Anterior cingulate cortex (tissue), 58 donors: Measurements from ENCODE around the gene CKMT2.
"Not testable (repeated sequence)": the region's sequence is repeated elsewhere in the genome, so short reads cannot be mapped to it uniquely, and the experiment has no call there.

Source experiments
- DNase-seq, 58 donors: peaks; one replicate each; lab custom pipeline; 2025; lab: John Stamatoyannopoulos, UW

Gene CKMT2

DNA sequence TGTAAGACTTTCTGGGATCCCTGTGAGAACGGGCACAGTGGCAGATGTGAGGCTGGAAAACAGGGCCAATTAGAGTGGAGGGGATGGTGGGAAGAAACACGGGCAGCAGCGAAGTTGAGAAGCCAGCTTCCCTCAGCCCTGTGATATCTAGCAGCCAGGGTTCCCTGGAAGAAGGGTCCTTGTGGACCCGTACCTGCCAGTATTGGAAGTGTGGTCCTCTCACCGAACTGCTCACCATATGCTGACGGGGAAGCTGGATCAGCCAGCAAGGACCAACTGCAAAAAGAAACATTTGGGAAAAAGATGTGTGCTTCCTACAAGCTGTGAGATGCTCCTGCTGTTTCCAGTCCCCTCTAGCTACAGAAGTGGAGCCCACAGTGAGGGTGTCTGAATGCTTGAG, 13.6 kb downstream of the CKMT2 start:
- peak in 2 of 58 donors; percentile 26 to 50 for DNase-seq

- peak in 8 of 58 donors; percentile 10 to 55 (median 29) for DNase-seq
Measured at GRCh38 chr5:81247441-81247972, 14.4 kb downstream of the CKMT2 start.

DNA sequence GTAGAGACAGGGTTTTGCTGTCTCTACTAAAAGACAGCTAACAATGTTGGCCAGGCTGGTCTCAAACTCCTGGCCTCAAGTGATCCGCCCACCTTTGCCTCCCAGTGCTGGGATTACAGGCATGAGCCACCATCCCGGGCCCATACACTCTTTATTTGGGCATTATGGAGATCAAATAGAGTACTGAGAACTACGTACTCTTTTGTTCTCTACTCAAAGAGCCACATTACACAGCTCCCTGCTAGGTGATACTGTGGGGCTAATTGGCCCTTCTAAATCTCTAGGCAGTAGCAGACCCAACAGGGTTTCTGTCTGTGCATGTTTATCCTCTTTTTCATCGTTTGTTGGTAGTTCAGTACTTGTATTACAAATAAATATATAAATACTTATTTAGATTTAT, 16.1 kb downstream of the CKMT2 start:
- DNase-seq: no peak

GRCh38 chr5:81250004-81250403, 16.9 kb downstream of the CKMT2 start:
- no peak for DNase-seq

- no peak for DNase-seq
Measured at GRCh38 chr5:81251922-81252321, 18.8 kb downstream of the CKMT2 start.

DNA sequence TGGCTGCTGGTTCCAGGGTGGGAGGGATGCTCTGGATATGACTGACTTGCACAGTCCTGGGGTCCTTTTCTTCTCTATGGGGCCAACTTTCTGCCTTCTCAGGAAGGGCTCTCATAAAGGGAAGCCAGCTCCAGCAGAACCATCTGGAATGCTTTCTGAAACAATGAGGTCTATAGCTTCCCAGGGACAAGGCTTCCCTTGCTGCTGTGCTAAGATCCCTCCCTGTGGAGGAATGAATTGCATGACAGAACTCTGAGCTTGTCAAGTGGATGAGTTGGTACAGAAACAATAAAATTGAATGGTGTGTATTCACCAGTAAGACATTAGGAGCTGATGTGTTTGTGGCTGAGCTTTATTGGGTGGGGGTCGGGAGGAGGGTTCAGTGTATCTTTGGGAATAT, 19.8 kb downstream of the CKMT2 start:
- peak in 1 of 58 donors; percentile 34 for DNase-seq

GRCh38 chr5:81253875-81254274, 20.8 kb downstream of the CKMT2 start:
- DNase-seq: no peak

GRCh38 chr5:81254886-81255559, 21.9 kb downstream of the CKMT2 start:
- DNase-seq: no peak

- no peak for DNase-seq
Measured at GRCh38 chr5:81256766-81257165, 23.6 kb downstream of the CKMT2 start.

GRCh38 chr5:81262796-81263195, 29.7 kb downstream of the CKMT2 start:
- DNase-seq: not testable (repeated sequence)

DNA sequence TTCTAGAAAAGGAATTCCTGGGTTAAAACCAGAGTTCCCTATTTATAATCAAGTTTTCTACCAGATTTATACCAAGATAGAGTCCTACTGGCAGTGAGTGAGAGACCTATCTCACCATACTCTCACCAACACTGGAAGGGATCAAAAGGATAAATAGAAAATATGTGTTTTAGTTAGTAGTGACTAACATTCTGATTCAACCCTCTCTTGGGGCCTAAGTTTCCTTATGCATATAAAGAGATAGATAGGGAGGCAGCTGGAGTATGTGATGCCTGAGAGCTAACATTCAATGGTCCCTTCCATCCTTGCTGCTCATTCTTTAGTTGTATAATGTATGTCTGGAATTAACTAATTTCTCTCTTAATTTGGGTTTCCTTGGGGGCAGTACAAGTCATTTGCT, 32.0 kb downstream of the CKMT2 start:
- no peak for DNase-seq

DNA sequence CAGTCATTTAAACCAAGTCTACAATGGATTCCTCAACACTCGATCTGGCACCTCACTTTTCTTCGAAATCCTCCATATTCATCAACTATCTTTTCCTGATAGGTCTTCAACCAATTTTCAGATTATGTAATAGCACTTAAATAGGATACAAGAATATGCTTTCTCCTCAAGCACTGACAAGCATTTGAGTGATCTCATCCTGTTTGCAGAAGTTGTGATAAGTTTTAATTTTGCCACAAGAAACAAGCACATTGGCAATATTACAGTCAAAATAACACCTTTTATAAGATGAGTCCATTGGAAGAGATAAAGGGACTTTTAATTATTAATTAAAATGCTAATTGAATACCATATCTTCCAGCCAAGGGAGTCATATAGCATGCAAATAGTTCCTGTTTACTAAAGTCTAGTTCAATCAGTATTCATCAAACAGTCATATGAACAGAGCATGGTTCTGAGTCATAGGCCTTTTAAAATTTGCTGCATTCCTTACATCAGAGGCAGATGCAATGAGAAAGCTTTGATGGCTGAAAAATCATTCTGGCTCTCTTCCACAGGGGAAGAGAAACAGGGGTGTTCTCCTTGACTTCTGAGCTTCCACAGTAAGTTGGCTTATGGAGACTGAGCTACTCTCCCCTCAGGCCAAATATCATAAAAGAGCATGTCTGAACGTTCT, 35.5 kb downstream of the CKMT2 start:
- DNase-seq: no peak

GRCh38 chr5:81269751-81270393, 36.8 kb downstream of the CKMT2 start:
- no peak for DNase-seq

- not testable (repeated sequence) for DNase-seq
Measured at GRCh38 chr5:81270394-81271027, 37.4 kb downstream of the CKMT2 start.

DNA sequence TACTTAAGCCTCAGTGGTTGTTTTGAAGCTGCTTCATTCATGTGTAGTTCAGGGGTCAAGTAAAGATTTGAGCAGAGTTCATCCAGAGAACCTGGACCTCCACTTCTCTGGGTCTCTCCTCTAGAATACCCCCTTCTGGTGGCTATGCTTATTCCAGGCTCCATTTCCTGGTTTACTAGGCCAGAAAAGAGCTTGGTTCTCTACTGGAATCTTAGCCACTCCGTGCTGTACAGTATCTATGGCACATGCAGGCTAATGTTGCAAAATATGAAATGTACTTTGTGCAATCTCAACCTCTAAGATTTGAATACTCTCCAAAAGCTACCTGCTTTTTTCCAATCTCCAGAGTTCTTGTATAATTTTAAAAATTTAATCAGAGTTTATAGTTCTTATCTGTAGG, 50.9 kb downstream of the CKMT2 start:
- no peak for DNase-seq

- no peak for DNase-seq
Measured at GRCh38 chr5:81286059-81286617, 53.0 kb downstream of the CKMT2 start.

- no peak for DNase-seq
Measured at GRCh38 chr5:81288021-81288433, 54.9 kb downstream of the CKMT2 start.

DNA sequence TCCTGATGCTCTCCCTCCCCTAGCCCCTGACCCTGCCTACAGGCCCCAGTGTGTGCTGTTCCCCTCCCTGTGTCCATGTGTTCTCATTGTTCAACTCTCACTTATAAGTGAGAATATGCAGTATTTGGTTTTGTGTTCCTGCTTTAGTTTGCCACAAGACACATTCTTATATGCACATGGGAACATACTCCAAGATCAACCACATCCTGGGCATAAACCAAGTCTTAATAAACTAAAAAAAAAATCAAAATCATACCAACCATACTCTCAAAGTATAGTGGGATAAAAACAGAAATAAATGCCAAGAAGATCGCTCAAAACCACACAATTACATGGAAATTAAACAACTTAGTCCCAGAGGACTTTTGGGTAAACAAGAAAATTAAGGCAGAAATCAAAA, 57.0 kb downstream of the CKMT2 start:
- no peak for DNase-seq

GRCh38 chr5:81292130-81292529, 59.0 kb downstream of the CKMT2 start:
- no peak for DNase-seq

DNA sequence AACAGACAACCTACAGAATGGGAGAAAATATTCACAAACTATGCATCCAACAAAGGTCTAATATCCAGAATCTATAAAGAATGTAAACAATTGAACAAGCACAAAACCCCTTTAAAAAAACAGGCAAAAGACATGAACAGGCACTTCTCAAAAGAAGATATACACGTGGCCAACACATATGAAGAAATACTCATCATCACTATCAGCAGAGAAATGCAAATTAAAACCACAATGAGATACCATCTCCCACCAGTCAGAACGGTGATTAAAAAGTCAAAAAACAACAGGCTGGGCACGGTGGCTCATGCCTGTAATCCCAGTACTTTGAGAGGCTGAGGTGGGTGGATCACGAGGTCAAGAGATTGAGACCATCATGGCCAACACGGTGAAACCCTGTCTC, 60.9 kb downstream of the CKMT2 start:
- DNase-seq: not testable (repeated sequence)

DNA sequence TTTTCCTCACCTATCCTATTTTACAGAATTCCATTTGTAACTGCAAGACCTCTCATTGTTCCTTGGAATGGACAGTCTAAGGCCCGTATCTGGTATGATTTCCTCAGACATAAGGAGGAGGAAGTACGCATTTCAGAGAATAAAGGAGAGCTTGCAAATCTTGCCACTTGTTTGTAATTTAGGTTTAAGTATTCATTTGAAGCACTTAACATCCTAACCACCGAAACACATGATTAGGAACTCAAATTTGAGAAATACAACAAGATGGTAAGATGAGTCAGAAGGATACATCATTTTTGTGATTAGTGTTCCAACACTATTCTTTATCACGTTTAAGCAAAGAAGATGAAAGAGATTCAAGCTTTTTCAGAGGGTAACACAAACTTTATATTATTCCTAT, 64.4 kb downstream of the CKMT2 start:
- no peak for DNase-seq
